Suppressor macrophage treated with lipopolysaccharide for 4 hours (primary cell): Measurements from ENCODE around the gene MFAP4.
A peak's percentile ranks its signal among the peaks of the same experiment; 100 is the strongest.

Experiments used
- DNase-seq: peaks from one replicate; pipeline ENCODE4 v3.0.0-alpha.2; 2020

Gene MFAP4

DNA sequence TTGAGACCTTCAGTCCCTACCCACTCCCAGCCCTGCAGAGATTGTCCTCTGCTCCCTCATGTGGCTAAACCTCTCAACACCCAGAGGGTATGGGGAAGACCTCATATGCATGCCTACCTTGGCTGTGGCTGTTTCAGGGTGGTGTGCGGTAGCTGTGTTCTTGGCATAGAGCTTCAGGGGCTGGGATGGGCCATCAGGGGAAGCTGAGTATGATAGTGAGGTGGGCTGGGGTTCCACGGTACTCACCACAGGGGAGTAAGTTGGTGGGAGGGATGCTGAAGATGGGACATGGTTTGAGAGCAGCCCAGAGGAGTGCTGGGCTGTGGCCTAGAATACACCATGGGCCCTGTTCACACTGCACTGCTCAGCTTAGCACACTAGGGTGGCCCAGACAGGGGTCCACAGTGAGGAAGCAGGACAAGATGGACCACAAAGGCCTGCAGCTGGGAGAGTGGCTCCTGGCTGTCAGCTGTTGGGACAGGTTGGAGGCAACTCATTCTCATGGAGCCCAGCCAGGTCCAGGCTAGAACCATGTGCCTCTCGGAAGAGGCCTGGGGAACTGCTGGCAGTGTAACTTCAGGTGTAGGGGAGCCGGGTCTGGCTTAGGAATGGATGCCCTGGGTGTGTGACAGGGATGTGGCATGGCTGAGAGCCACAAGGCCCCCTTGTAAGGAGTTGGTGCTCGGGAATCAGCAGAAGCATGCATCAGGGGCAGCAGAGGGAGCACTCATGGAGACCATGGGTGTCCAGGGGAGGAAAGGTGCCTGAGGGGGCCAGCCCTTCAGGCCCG lies 3.1 kb downstream of the MFAP4 start:
- no peak for DNase-seq

DNA sequence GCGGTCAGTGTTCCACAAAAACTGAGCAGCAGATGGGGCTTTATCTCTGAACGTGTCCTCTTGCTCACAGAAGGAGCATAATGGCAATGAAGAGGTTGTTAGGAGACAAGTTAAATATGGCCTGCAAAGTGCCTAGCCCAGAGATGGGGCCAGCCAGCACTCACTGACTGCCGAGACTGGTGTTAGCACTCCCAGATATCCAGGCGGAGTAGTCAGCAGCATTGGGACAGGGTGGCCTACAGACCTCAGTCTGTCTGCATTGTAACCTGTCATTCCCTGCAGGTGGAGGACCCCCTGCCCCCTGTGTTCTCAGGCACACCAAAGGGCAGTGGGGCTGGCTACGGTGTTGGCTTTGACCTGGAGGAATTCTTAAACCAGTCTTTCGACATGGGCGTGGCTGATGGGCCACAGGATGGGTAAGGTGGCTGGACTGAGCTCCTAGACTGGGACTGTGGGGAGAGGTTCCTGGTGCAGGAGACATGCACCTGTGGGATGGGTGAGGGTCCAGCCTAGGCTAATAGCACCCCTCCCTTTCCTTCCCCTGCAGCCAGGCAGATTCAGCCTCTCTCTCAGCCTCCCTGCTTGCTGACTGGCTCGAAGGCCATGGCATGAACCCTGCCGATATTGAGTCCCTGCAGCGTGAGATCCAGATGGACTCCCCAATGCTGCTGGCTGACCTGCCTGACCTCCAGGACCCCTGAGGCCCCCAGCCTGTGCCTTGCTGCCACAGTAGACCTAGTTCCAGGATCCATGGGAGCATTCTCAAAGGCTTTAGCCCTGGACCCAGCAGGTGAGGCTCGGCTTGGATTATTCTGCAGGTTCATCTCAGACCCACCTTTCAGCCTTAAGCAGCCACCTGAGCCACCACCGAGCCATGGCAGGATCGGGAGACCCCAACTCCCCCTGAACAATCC lies 4.2 kb downstream of the MFAP4 start:
- DNase-seq = no peak

DNA sequence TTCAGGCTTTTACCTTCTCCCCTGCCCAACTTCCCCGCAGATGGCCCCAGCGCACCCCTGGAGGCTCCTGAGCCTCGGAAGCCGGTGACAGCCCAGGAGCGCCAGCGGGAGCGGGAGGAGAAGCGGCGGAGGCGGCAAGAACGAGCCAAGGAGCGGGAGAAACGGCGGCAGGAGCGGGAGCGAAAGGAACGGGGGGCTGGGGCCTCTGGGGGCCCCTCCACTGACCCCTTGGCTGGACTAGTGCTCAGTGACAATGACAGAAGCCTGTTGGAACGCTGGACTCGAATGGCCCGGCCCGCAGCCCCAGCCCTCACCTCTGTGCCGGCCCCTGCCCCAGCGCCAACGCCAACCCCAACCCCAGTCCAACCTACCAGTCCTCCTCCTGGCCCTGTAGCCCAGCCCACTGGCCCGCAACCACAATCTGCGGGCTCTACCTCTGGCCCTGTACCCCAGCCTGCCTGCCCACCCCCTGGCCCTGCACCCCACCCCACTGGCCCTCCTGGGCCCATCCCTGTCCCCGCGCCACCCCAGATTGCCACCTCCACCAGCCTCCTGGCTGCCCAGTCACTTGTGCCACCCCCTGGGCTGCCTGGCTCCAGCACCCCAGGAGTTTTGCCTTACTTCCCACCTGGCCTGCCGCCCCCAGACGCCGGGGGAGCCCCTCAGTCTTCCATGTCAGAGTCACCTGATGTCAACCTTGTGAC lies 5.1 kb downstream of the MFAP4 start:
- DNase-seq = no peak

DNA sequence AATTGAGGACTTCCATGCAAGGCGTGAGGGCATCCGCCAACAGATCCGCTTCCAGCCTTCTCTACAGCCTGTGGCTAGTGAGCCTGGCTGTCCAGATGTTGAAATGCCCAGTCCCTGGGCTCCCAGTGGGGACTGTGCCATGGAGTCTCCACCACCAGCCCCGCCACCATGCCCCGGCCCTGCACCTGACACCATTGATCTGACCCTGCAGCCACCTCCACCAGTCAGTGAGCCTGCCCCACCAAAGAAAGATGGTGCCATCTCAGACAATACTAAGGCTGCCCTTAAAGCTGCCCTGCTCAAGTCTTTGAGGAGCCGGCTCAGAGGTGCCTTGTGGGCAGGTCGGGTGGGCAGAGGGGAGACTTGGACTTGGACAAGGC lies 5.6 kb downstream of the MFAP4 start:
- no peak for DNase-seq

DNA sequence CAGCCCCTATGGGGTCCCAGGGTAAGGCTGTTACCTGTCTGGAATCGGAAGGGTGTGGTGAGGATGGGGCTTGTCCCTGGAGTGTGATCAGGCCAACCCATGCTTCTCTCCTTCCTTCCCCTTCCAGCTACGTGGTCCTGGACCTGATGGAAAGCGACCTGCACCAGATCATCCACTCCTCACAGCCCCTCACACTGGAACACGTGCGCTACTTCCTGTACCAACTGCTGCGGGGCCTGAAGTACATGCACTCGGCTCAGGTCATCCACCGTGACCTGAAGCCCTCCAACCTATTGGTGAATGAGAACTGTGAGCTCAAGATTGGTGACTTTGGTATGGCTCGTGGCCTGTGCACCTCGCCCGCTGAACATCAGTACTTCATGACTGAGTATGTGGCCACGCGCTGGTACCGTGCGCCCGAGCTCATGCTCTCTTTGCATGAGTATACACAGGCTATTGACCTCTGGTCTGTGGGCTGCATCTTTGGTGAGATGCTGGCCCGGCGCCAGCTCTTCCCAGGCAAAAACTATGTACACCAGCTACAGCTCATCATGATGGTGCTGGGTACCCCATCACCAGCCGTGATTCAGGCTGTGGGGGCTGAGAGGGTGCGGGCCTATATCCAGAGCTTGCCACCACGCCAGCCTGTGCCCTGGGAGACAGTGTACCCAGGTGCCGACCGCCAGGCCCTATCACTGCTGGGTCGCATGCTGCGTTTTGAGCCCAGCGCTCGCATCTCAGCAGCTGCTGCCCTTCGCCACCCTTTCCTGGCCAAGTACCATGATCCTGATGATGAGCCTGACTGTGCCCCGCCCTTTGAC lies 6.3 kb downstream of the MFAP4 start:
- DNase-seq = no peak

DNA sequence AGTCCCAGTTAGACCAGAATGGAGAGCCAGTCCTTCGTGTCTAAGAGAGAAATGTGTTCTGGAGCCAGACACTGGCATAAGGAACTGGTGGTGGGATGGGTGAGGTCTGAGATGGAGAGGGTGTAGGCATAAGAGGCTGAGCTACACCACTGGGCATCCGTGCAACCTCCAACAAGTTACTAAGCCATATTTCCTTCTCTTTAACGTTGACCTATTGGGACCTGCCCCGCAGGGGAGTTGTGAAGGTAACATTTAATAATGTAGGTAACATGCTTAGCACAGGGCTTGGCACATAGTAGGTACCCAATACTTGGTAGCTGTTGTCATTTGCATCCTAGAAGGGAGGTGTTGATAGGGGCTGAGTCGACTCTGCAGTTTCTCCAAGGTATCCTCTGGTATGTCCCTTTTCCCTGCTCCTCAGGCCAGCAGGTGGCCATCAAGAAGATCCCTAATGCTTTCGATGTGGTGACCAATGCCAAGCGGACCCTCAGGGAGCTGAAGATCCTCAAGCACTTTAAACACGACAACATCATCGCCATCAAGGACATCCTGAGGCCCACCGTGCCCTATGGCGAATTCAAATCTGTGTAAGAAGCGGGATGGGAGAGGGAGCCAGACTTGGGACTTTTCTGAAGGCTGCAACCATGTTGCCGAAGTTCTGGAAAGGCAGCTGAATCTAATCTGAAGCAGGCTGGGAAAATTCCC lies 7.5 kb downstream of the MFAP4 start:
- DNase-seq = no peak

DNA sequence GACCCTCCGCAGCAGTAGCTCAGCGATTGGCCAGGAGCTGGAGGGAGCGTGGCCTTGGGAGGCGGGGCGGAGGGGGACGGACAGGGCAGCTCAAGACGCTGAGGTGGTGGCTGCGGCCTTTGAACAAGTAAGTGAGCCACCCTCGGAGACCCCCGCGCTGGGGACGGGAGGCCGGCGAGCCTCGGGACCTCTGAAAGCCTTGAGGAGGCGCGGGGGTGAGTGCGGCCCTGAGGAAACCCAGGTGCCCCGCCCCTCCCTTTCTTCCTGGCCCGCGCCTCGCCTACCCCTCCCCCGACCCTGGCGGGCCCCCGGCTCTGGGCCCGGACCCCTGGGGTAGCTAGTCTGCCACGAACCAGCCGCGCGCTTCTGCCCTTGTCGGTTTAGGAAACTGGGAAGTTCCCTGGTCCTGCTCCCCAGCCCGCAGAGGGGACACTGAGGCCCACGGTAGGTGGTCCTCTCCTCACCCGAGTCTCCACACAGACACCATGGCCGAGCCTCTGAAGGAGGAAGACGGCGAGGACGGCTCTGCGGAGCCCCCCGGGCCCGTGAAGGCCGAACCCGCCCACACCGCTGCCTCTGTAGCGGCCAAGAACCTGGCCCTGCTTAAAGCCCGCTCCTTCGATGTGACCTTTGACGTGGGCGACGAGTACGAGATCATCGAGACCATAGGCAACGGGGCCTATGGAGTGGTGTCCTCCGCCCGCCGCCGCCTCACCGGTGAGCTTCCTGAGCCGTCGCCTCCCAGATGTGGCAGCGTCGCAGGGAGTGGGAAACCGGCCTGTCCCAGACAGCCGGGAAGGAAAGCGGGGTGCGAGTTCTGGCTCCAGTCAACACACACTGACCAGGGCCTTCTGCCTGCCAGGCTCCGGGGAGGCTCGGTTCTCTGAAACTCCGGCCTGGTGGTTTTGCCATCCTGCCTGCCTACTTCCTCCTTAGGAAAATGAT lies 8.3 kb downstream of the MFAP4 start, which contains the start of gene MAPK7:
Gene MAPK7 (plus strand): TSS at position 83 of the 945 bp plus-strand sequence. CDS start 403 bp downstream, at position 486.
- DNase-seq = peak; percentile 43

DNA sequence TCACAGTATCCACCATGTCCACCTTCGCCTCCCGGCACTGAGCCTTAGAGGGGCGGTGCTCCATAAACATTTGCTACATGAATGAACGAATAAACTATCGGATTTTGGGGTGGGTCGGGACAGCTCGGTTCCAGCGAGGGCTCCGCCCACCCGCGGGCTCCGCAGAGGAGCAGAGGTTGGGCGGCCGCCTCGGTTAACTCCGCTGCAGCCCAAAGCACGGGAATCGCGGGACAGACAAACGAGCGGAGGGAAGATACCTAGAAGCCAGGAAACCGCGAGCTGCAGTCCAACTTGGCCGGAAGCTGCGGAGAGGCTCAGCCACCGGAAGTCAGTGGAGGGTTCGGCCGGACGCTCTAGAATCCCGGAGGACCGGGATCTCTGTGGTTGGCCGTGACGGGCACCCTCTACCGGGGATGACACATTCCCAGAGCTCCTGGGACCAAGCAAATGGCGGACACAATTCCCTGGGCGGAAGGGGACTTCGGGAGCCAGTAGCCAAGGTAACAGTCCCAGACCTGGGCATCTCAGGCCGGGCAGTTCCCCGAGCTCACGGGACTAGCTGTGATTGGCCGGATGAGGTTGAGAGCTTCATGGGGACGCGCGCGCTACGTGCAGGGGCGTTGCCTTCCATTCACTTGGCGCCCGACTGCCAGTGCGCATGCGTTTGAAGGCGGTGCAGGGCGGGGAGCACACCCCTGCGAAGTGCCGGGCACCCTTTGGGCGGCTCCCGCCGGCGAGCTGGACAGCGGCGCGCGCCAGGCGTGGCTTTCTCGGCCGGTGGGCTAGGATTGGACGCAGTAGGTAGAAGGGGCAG lies 9.2 kb downstream of the MFAP4 start:
- DNase-seq = peak; percentile 99

DNA sequence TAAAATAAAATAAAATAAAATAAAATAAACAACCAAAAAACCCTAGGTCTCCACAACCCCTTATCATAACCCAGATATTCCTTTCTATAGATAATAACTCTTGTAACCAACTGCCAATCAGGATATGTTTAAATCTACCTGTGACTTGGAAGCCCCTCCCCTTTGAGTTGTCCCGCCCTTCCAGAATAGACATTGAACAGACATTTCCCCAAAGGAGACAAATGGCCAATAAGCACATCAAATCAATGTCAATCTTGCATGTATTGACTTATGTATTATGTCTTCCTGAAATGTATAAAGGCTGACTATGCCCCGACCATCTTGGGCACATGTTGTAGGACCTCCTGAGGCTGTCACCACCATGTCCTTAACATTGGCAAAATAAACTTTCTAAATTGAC lies 10.2 kb downstream of the MFAP4 start:
- DNase-seq = no peak

DNA sequence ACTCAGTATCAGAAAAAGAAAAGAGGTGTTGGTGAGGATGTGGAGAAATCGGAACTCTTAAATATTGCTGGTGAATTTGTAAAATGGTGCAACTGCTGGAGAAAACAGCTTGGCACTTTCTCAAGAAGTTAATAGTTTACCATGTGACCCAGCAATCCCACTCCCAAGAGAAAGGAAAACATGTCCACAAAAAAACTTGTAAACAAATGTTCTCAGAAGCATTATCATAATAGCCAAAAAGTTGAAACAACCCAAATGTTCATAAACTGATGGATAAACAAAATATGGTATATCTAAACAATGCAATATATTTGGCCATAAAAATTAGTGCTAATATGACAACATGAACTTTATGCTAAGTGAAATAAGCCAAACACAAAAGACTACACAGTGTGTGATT lies 11.3 kb downstream of the MFAP4 start:
- DNase-seq = no peak

DNA sequence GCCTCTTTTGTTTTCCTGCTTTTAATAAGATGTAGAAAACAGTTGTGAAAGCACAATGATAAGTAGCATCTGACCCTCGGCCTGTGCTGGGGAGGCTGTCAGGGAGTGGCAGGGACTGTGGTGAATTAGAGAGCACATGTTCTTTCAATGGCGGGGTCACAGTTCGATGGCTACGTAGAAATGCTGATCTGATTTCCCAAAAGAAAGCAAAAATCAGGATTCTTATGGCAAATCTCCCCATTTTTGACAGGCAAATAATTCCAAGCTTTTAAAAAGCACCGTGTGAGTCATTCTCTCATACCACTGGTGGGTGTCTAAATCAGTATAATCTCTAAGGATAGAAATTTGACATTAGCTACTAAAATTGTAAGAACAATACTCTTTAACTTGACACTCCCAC lies 12.9 kb downstream of the MFAP4 start:
- no peak for DNase-seq

DNA sequence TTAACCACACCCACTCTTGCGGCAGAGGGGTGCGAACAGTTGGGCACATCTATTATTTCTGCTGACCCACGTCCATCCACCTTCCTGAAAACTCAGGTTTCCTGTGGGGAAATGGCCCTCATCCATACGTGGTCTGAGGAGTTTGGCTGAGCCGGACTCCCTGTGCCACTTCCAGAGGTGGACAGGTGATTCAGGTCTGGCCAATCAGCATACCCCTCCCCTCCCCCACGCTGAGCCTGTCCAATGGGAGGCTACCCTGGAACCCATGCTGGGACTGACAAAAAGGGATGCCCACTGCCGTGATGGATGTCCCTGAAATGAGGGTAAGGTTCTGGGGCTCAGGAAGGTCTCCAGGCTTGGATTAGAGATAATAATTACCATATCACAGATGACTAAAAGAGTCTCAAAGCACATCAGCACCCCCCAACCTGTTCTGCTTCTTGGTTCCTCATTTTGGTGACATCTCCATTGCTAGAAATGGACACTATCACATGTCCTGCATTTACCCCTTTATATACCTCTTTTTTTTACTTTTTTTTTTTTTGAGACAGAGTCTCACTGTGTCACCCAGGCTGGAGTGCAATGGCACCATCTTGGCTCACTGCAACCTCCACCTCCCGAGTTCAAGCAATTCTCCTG lies 14.0 kb downstream of the MFAP4 start:
- no peak for DNase-seq

DNA sequence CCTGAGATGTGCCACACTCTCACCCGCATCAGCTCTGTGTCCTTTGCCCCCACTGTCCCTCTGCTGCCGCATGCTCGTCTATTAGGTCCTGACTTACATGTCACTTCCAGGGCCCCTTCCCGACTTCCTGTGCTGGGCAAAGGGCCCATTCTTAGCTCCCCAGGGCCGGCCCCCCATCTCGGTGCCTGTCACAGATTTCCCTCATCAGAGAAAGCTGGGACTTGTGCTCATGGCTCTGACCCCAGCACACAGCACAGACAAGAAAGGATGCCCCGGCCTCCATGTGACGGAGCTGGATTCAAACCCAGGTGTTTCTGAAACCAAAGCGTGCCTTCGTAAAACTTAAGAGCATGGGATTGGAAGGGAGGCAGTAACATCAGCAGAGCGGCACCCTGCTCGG lies 14.6 kb downstream of the MFAP4 start:
- DNase-seq = no peak

DNA sequence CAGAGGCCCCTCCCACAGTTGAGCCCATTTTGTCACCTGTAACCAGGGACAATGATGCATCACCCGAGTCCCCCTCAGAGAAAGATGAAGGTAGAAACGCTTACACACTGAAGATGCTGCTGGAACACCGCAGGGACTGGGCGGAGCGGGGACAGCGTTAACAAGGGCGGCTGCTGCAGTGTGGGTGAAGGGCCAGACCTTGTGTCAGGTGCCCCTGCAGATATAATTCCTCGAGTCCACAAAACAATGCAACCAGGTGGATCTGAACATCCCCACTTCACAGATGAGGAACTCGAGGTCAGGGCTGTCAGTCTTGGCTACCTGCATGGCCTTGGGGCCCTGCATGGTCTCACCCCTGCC lies 15.0 kb downstream of the MFAP4 start:
- DNase-seq = no peak

DNA sequence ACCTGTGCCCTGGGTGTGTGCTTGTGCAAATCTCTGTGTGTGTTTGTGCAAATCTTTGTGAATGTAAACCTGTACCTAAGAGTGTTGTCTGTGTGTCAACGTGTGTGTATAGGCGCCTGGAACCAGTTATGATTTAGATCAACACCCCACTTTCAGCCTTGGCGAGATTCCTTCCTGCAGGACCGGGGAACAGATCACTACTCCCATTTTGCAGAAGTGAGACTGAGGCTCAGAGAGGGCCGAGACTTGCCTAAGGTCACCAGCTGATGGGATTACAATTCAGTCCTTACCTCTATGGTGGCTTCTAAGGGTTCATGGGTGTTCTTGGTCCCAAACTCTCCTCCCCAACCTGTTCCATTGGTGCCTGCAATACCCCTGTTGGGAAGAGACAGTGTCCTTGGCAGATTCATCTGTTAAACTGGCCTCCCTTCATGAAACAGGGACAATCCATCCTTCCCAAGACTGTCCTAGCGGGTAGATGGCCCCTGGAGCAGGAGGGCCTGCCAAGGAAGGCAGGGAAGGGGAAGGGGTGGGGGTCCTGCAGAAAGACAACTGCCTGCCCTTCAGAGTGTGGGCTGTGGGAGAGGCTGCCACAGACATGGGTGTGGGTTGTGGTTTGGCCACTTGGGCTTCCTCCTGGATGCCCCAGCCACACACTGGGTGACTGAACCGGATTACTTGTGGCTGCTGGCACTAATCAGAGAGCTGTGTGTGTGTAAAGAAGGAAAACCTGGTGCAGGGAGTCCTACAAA lies 15.6 kb downstream of the MFAP4 start:
- DNase-seq = peak; percentile 28

DNA sequence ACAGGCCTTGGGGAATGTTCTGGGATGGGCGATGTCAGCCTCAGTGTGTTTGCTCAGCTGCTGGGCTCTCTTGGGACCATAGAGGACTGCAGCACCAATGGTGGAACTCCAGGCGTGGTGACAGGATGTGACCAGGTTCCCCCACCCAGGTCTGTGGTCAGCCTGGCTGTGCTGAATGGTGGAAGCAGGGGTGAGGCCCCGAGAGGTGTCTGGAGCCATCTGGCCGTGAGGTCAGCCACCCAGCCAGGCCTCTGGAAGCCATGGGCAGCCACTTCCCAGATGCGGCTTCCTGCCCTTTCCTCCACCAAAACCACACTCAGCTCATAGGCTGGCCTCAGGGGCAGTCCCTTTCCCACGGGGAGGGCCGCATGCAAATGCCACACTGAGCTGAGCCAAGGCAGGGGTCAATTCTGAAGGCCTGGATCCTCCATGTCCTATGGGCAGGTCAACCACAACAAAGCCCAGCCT lies 16.5 kb downstream of the MFAP4 start:
- DNase-seq = peak; percentile 79

DNA sequence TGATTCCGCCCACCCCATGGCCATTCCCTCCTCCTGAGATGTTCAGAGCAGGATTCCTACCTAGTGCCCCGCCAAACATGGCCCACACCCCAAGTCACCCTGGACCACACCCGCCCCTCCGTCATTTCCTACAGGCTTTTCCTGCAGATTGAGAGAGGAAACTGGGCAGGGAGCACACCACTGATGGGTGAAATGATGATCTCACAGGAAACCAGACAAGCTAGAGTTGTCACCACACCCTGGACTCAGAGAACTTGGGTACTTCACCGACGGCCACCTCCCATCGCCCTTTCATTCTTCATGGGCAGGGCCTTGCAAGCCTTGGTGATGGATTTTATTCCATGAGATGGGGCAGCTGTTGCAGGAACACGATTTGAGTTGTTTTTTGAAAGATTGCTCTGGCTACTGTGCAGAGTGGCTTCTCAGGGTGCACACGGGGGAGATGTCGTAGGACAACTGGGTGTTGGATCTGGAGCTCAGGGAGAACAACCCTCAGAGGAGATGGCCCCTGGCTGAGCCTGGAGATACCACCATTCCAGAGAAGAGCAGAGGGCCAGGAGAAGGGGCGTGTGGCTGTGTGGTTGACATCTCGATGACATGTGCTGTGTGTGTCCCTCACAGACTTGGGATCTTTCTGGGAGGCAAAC lies 17.0 kb downstream of the MFAP4 start:
- DNase-seq = peak; percentile 69
